GM12892 (cell line): ENCODE results near the gene GPT2.

Source experiments
- POLR2A ChIP-seq: IDR thresholded peaks from 2 replicates; pipeline ENCODE4 v1.6.1; 2011; ENCODE audit warnings: low read depth, low read length, control low read depth
- POLR2AphosphoS5 ChIP-seq: IDR thresholded peaks from 2 replicates; pipeline ENCODE4 v1.6.1; 2011; ENCODE audit warnings: low read depth, low read length, control low read depth
- TAF1 ChIP-seq: IDR thresholded peaks from 2 replicates; pipeline ENCODE4 v1.6.1; 2011; ENCODE audit warnings: low read depth, mild to moderate bottlenecking, control low read depth, low read length, borderline replicate concordance

GRCh38 chr16:46873201-46873600 is 11.0 kb upstream of the GPT2 start:
- TF ChIP-seq POLR2A (no peak), POLR2AphosphoS5 (no peak), TAF1 (no peak)
